ENCODE results near the gene CNGB1. TPM values are rescaled to one million over a fixed set of nuclear protein-coding genes. Genes with fewer than 3 reads are reported as not detected.

CNGB1 gene
- total RNA-seq, 1 donor from 2014 or later: not detected

Other genes starting within 250 kb of the CNGB1 start
- 23.6 and 38.3 TPM in 2 replicates for gene KATNB1, start 235.4 kb downstream of the CNGB1 start, total RNA-seq
- gene KIFC3, start 168.6 kb downstream of the CNGB1 start, total RNA-seq: 31.1 and 63.8 TPM in 2 replicates
- gene ZNF319, start 29.5 kb upstream of the CNGB1 start, total RNA-seq: 2.2 and 3.9 TPM in 2 replicates
- 20.4 and 33.8 TPM in 2 replicates for gene USB1, start 30.3 kb upstream of the CNGB1 start, total RNA-seq
- gene MMP15, start 54.6 kb upstream of the CNGB1 start, total RNA-seq: 5.4 and 6.9 TPM in 2 replicates
- gene CFAP20, start 158.3 kb upstream of the CNGB1 start, total RNA-seq: 44.3 and 51.2 TPM in 2 replicates
- 27.2 and 33.8 TPM in 2 replicates for gene CSNK2A2, start 227.0 kb upstream of the CNGB1 start, total RNA-seq

Data from dermis microvascular lymphatic vessel endothelial cell (primary cell).